Spleen (tissue), 11 donors: ENCODE results near the gene EFEMP2. TPM values are rescaled to one million over a fixed set of nuclear protein-coding genes. Genes with fewer than 3 reads are reported as not detected.

ENCODE experiments used
- DNase-seq: peaks from one replicate; pipeline ENCODE4 v3.0.0-alpha.2; 2020
- H3K27ac ChIP-seq, 8 donors: fragments of 200-600 bp; sonication (generic) in 7 of 8; 1 replicate in 4 of 8; 2 replicates in 4 of 8; pipeline versions ENCODE4 v1.5.0 to v1.8.0; 2016 to 2021; ENCODE audit warnings: inconsistent platforms in 4 of 8, mild to moderate bottlenecking in 4 of 8, moderate library complexity in 1 of 8
- H3K27me3 ChIP-seq, 7 donors: fragments of 200-600 bp; sonication (generic) in 6 of 7; replicated peaks in 1 of 7; 1 replicate in 4 of 7; 2 replicates in 3 of 7; pipeline versions ENCODE4 v1.5.0 to v1.8.0; 2016 to 2021; ENCODE audit warnings: inconsistent platforms in 3 of 7, mild to moderate bottlenecking in 1 of 7
- H3K36me3 ChIP-seq, 6 donors: fragments of 200-600 bp; sonication (generic) in 5 of 6; 1 replicate in 4 of 6; 2 replicates in 2 of 6; pipeline versions ENCODE4 v1.5.0 to v1.8.0; 2016 to 2021; ENCODE audit warnings: inconsistent platforms in 2 of 6
- H3K4me1 ChIP-seq, 6 donors: fragments of 200-600 bp; sonication (generic) in 5 of 6; 1 replicate in 3 of 6; 2 replicates in 3 of 6; pipeline versions ENCODE4 v1.5.0 to v1.8.0; 2016 to 2021; ENCODE audit warnings: inconsistent platforms in 3 of 6
- H3K4me3 ChIP-seq, 8 donors: fragments of 200-600 bp; sonication (generic) in 7 of 8; 1 replicate in 4 of 8; 2 replicates in 4 of 8; pipeline versions ENCODE4 v1.5.0 to v1.8.0; 2016 to 2021; ENCODE audit warnings: inconsistent platforms in 4 of 8, mild to moderate bottlenecking in 4 of 8, moderate library complexity in 2 of 8
- H3K9me3 ChIP-seq, 8 donors: fragments of 200-600 bp; sonication (generic) in 7 of 8; 1 replicate in 4 of 8; 2 replicates in 4 of 8; pipeline versions ENCODE4 v1.5.0 to v1.8.0; 2016 to 2021; ENCODE audit warnings: inconsistent platforms in 4 of 8
- CTCF ChIP-seq, 11 experiments: fragments of 200-600 bp in 7 of 11; fragments of 450-650 bp in 4 of 11; sonication (generic) in 4 of 11; IDR thresholded peaks in 8 of 11; conservative IDR thresholded peaks in 3 of 11; 1 replicate in 7 of 11; 2 replicates in 4 of 11; pipeline versions ENCODE4 v1.4.0 to v1.8.0; 2016 to 2021; ENCODE audit warnings: antibody characterized with exemption in 11 of 11, inconsistent platforms in 4 of 11, mild to moderate bottlenecking in 1 of 11
- POLR2A ChIP-seq, 3 donors: fragments of 450-650 bp; IDR thresholded peaks; one replicate each; pipeline ENCODE4 v1.5.1; 2017; ENCODE audit warnings: antibody characterized with exemption in 3 of 3, mild to moderate bottlenecking in 1 of 3
- POLR2AphosphoS5 ChIP-seq, 3 donors: sonication (generic); formaldehyde crosslinking; IDR thresholded peaks; one replicate each; pipeline ENCODE4 v1.5.1; 2017; ENCODE audit warnings: antibody characterized with exemption in 3 of 3
- WGBS, 5 donors: extraction: QIAGEN DNeasy Blood & Tissue Kit in 3 of 5; methylation state at CpG; one replicate each; pipeline versions ENCODE4 v1.1.5 to v1.1.7; 2013 to 2018; 5-methylcytosine and 5-hydroxymethylcytosine counted together
- intact Hi-C: fragments of 100-400 bp; cut with DNase I; formaldehyde crosslinking; loops from one replicate; pipeline ENCODE4 v1.15.0; 2023; ENCODE audit warnings: low total_unique reads
- polyA plus RNA-seq, 3 donors: library from polyadenylated mRNA; stranded (reverse); fragments of 200-250 nt; gene quantifications; one replicate each; pipeline ENCODE4 v1.2.1, GENCODE V29; 2013
- total RNA-seq, 7 donors: library from RNA; depleted of rRNA in 3 of 7; stranded (reverse); fragments of >200 nt in 3 of 7; fragmentation: NEBNext Ultra II Directional in 4 of 7; extraction: Animal tissue kit (Norgen Biotek cat#: 25700) in 4 of 7; gene quantifications; one replicate each; pipeline versions ENCODE4 v1.1.0 to v1.2.1, GENCODE V29; 2016 to 2021
- donor health status: healthy with polysubstance abuse.
- donor health status: DM: no; HTN: no; CAD: no; lungs with moderate emphysema.
- donor health status: DM: no; HTN: no; CAD: no.
- donor health status: Bipolar disorder and iron deficiency.
- donor health status: healthy.
- donor health status: DM: no; HTN: no; CAD: no.
- donor health status: DM: yes; HTN: yes; CAD: no.

Gene EFEMP2
- total and polyA plus RNA-seq, 10 donors = 21.0 to 53.5 (median 38.2) TPM

GRCh38 chr11:65916391-65916790 lies 43.8 kb upstream of the EFEMP2 start:
- Histone ChIP-seq H3K9me3 (no peaks in the 10 kb centered on the region), H3K27me3 (no peaks in the 10 kb centered on the region), H3K27ac (peak overlapping the region in 6 of 8 donors; percentile 56 to 98 (median 72)), H3K36me3 (peaks cover 0 to 24% (median 2%) of the 10 kb centered on the region in 6 donors), H3K4me3 (peak overlapping the region in 2 of 8 donors; percentile 96 to 100), H3K4me1 (peaks cover 47 to 82% (median 64%) of the 10 kb centered on the region in 6 donors)
- WGBS, 5 donors = 69 to 86% (median 79%) methylated on average over 7 of the region's 7 CpGs
- TF ChIP-seq POLR2A (IDR thresholded peaks at IDR 0.05) (no peak), CTCF (IDR thresholded peaks at IDR 0.05 in 8 of 11, conservative IDR thresholded peaks at IDR 0.05 in 3 of 11) (no peak), POLR2AphosphoS5 (IDR thresholded peaks at IDR 0.05) (no peak)
- intact Hi-C loops = no loop called here
- no peak for DNase-seq

GRCh38 chr11:65915821-65916251 lies 43.2 kb upstream of the EFEMP2 start:
- peaks cover 0 to 19% (median 2%) of the 10 kb centered on the region in 6 donors for H3K36me3 ChIP-seq
- intact Hi-C loops = no loop called here
- H3K9me3 ChIP-seq = no peaks in the 10 kb centered on the region
- 26 to 54% (median 32%) methylated on average over 3 to 13 of the region's 13 CpGs for WGBS, 5 donors
- H3K27ac ChIP-seq = peak overlapping the region in 7 of 8 donors; percentile 36 to 98 (median 71)
- no peak for TF ChIP-seq POLR2A (IDR thresholded peaks at IDR 0.05)
- no peak for TF ChIP-seq CTCF (IDR thresholded peaks at IDR 0.05 in 8 of 11, conservative IDR thresholded peaks at IDR 0.05 in 3 of 11)
- TF ChIP-seq POLR2AphosphoS5 (IDR thresholded peaks at IDR 0.05) = peak; percentile 64 to 77 (median 65)
- no peaks in the 10 kb centered on the region for H3K27me3 ChIP-seq
- DNase-seq = peak; percentile 84
- peak overlapping the region in 2 of 8 donors; percentile 13 to 15 for H3K4me3 ChIP-seq
- peaks cover 43 to 80% (median 62%) of the 10 kb centered on the region in 6 donors for H3K4me1 ChIP-seq

GRCh38 chr11:65915101-65915820 lies 42.7 kb upstream of the EFEMP2 start:
- DNase-seq = no peak
- peaks cover 37 to 74% (median 56%) of the 10 kb centered on the region in 6 donors for H3K4me1 ChIP-seq
- intact Hi-C loops = no loop called here
- TF ChIP-seq CTCF (IDR thresholded peaks at IDR 0.05 in 8 of 11, conservative IDR thresholded peaks at IDR 0.05 in 3 of 11) (no peak), POLR2AphosphoS5 (IDR thresholded peaks at IDR 0.05) (no peak), POLR2A (IDR thresholded peaks at IDR 0.05) (no peak)
- peaks cover 0 to 14% (median 0%) of the 10 kb centered on the region in 6 donors for H3K36me3 ChIP-seq
- WGBS, 5 donors = 34 to 57% (median 48%) methylated on average over 9 to 10 of the region's 10 CpGs
- H3K27ac ChIP-seq = peak overlapping the region in 7 of 8 donors; percentile 36 to 98 (median 71)
- peaks cover 0 to under 1% (median 0%) of the 10 kb centered on the region in 7 donors for H3K27me3 ChIP-seq
- peak overlapping the region in 2 of 8 donors; percentile 13 to 15 for H3K4me3 ChIP-seq
- H3K9me3 ChIP-seq = no peaks in the 10 kb centered on the region

GRCh38 chr11:65912845-65913244 lies 40.2 kb upstream of the EFEMP2 start:
- Histone ChIP-seq H3K36me3 (peaks cover 0 to 14% (median 0%) of the 10 kb centered on the region in 6 donors), H3K4me1 (peaks cover 33 to 60% (median 47%) of the 10 kb centered on the region in 6 donors), H3K4me3 (no peak overlapping the region), H3K9me3 (no peaks in the 10 kb centered on the region), H3K27ac (no peak overlapping the region), H3K27me3 (peaks cover 0 to 23% (median 0%) of the 10 kb centered on the region in 7 donors)
- DNase-seq = no peak
- no peak for TF ChIP-seq POLR2A (IDR thresholded peaks at IDR 0.05)
- TF ChIP-seq POLR2AphosphoS5 (IDR thresholded peaks at IDR 0.05) = no peak
- TF ChIP-seq CTCF (IDR thresholded peaks at IDR 0.05 in 8 of 11, conservative IDR thresholded peaks at IDR 0.05 in 3 of 11) = no peak
- WGBS, 5 donors = 47 to 82% (median 71%) methylated on average over 3 to 4 of the region's 4 CpGs
- intact Hi-C loops = no loop called here
